ENCODE measurements around the gene LMO7.

LMO7 gene

GRCh38 chr13:75635828-75636435, at the start of gene LMO7:
LMO7 (plus strand) TSS chr13:75636330; CDS start chr13:75636658, 328 bp downstream.
- FAIRE-seq: no peak

DNA sequence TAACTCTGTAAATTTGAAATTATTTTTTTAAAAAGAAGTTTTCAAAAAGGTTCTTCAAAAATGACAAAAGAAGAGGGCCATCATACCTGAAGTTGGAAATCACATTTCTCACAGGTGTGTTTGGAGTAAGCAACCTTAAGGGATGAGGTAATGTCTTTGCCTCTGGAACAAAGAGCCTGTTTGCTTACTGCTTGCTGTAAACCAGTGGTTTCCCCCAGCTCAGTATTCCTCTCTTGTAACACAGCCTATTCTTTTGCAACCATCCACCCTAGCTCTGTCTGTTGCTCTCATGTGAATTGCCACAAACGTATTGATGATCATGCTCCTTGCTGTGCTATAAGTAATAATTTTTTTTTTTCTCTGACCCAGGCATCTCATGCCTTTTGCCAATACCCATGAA, 48.5 kb upstream of the LMO7 start:
- FAIRE-seq: no peak

GRCh38 chr13:75596657-75597182, 39.4 kb upstream of the LMO7 start:
- FAIRE-seq: no peak

- FAIRE-seq: no peak
Observed at GRCh38 chr13:75600371-75600770, 35.8 kb upstream of the LMO7 start.

DNA sequence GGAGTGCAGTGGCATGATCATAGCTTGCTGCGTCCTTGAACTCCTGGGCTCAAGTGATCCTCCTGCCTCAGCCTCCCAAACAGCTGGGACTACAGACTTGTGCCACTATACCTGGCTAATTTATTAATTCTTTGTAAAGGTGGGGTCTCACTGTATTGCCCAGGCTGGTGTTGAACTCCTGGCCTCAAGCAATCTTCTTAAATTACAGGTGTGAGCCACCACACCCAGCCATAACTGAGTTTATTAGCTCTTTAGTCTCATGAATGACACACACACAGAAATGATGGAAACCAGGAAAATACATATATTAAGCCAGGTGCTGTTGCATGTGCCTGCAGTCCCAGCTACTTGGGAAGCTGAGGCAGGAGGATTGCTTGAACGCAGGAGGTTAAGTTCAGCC, 33.1 kb upstream of the LMO7 start:
- FAIRE-seq: no peak

GRCh38 chr13:75607447-75607846, 28.7 kb upstream of the LMO7 start:
- FAIRE-seq: no peak

DNA sequence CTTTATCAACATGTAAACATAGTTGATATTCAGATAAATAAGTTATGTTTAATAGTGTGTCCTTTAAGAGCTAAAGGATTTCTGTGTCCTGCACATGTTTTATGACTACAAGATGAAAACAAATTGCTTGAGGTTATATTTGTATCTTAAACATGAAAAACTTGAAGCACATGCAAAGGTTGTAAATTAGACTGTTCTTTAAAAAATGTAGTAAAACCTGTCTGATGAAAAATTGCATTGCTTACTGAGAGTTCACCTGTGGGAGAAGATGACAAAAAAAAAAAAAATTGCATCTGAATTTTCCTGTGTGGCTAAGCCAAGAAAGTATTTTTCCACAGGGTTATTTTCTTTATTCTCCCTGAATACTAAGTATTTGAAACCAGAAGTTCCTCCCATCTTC, 25.7 kb upstream of the LMO7 start:
- no peak for FAIRE-seq

GRCh38 chr13:75612354-75612753, 23.8 kb upstream of the LMO7 start:
- no peak for FAIRE-seq

DNA sequence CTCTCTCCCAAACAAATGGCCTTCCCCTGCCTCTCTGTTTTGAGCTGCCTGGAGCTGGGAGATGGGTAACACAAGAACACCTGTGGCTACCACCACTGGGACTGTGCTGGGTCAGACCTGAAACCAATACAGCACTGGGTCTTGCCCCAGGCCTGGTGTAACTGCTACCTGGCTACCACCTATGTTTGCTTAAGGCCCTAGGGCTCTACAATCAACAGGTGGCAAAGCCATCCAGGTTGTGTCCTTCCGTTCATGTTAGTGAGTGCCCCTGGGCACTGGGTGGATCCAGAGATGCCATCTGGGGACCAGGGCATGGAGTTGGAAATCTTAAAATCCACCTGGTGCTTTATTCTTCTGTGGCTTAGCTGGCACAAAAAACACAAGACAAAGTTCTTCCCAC, 18.9 kb upstream of the LMO7 start:
- FAIRE-seq: no peak

GRCh38 chr13:75618308-75618707, 17.8 kb upstream of the LMO7 start:
- no peak for FAIRE-seq

DNA sequence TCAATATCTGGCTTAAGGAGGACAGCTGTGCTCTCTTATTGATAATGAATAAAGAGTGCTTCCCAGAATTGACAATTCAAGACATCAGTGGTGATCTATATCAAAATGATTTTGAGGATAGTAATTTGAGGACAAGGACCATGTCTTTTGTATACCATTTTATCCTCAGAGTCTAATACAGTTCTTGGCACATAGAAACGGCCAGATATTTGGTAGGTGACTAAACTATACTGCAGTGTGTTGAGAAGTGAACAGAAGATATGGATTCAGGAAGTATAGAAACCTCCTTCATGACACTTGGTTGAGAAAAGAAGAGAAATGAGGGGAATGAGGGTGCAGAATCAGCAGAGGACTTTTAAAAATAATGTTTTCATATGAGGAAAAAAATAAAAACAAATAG, 16.1 kb upstream of the LMO7 start:
- FAIRE-seq: no peak

- no peak for FAIRE-seq
Observed at GRCh38 chr13:75621147-75621546, 15.0 kb upstream of the LMO7 start.

DNA sequence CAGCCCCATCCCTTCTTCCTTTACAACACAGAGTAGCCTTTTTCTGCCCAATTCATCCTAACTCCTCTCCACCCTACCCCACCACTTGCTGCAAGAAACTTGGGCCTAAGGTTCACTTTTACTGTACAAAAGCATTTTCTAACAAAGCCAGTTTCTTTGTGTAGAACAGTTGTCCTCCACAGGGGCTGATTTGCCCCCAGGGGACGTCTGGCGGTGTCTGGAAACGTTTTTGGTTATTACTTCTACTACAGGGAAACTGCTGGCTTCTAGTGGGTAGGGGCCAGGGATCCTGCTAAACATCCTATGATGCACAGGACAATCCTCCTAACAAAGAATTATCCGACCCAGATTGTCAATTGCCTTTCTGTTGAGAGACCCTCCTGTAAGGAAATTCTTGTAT, 7.3 kb upstream of the LMO7 start:
- FAIRE-seq: no peak

DNA sequence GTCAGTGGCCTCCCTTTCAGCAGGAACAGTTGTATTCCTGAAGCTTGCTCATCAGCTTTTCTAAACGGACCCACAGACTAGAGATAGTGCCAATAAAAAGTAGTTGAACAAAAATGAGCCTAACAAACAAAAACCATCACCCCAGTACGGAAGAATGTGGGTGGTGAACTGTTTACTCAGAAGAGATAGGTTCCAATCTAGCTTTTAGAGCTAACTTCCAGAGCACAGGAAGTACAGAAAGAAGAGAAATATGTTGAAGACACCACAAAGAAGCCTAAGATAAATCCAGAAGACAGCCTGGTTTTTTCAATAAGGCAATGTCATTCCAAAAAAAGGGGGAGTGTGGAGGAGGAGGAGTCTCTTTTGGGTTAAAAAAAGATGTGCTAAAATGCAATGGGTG, 2.8 kb upstream of the LMO7 start:
- no peak for FAIRE-seq

- FAIRE-seq: no peak
Observed at GRCh38 chr13:75635101-75635827, 866 bp upstream of the LMO7 start.

GRCh38 chr13:75636436-75637180, 478 bp downstream of the LMO7 start:
- FAIRE-seq: no peak

- FAIRE-seq: no peak
Observed at GRCh38 chr13:75637181-75637750, 1.1 kb downstream of the LMO7 start.

DNA sequence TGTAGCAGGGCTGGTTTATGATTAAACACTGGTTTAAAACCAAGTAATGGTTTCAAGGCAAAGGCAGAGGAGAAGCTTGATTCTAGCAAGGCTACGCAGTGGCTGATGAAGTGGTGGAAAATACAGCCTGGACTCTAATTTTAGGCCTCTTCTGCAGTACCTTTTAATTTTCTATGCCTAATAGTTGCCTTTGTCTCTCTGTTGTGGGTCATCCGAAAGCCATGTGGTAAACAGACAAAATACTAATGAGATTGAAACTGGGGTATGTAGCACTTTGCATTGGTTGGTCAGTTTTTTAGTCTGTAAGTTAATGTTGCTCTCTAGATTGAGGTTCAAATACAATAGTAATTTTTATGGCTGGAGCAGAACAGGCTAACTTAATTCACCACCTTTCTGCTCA, 3.3 kb downstream of the LMO7 start:
- FAIRE-seq: no peak

DNA sequence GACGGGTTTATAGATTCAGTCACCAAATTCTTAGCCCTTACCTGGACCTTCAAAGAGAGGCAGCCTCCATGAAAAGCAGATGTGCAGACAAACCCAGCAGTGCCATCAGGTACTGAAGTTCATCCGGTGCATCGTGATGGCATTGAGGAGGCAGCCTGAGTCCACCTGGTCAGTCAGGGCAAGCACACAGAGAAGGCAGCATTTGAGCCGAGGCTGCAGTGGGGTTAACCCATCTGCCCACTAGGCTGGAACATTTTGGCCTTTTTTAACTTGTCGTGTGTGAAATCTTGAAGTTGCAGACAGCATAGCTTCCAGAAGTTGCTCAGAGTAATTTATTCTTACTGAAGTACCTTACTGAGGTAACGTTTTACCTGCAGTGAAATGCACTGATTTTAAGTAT, 4.9 kb downstream of the LMO7 start:
- FAIRE-seq: no peak

DNA sequence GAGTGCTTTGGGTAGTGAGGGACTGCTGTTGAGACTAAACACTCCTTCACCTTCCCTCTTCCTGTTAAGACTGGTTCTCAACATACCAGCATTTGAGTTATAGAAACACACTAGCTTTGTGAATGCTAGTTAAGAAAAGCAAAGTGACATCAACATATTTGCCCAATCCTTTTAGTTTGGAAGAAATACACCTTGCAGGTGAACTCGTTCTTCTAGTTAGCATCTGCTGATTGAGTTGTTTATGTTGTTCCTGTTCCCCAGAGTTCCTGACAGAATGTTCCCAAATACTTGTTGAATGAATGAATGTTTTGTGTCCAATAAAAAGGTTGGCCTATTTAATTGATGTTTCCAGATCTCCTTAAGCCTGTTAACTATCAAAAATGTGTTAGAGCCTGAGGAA, 7.1 kb downstream of the LMO7 start:
- no peak for FAIRE-seq

- FAIRE-seq: no peak
Observed at GRCh38 chr13:75643693-75644092, 7.6 kb downstream of the LMO7 start.

- no peak for FAIRE-seq
Observed at GRCh38 chr13:75645141-75645540, 9.0 kb downstream of the LMO7 start.

DNA sequence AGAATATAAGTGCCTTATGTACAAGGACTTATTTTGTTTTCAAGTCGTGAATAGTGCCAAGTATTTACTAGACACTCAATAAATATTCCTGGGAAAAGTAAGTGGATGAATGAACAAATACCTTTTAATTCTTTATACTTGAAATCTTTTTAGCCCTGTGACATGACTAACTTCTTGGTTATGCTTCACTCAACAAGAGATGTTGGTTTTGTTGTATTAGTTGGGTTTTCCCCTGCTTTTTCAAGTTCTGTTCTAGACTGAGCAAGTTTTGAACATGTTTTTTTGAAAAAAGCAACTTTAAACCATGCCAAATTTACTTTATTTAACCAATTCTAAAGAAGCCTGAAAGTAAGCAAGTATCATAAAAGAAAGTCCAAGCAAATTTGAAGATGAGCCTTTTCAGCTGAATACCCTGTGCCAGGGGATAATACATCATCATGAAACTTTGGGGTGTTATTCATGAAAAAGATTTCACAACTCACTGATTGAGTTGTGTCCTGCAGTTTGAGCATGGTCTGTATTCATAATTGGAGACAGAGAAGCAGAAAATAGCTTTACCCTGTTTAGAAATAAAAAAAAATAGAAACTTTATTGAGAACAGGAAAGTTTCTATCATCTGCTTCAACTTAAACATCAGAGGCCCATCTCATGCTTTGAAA, 11.1 kb downstream of the LMO7 start:
- FAIRE-seq: no peak

Data from islet of Langerhans (tissue), 1 donor.